Ammon's horn (tissue), 1 donor: Measurements from ENCODE around the gene ARNT2.
A peak's percentile ranks its signal among the peaks of the same experiment; 100 is the strongest.

Source experiments
- DNase-seq: peaks from one replicate; pipeline ENCODE4 v3.0.0-alpha.2; 2016; ENCODE audit warnings: low spot score

Gene ARNT2

GRCh38 chr15:80557441-80558234 is 153.5 kb downstream of the ARNT2 start:
- DNase-seq, result no peak

GRCh38 chr15:80558631-80559319 is 154.6 kb downstream of the ARNT2 start:
- no peak for DNase-seq

GRCh38 chr15:80559320-80559693 is 155.1 kb downstream of the ARNT2 start:
- no peak for DNase-seq

- no peak for DNase-seq
Measured at GRCh38 chr15:80559761-80560160, 155.6 kb downstream of the ARNT2 start.

GRCh38 chr15:80560601-80561400 is 156.6 kb downstream of the ARNT2 start:
- DNase-seq, result no peak

GRCh38 chr15:80561500-80561899 is 157.3 kb downstream of the ARNT2 start:
- DNase-seq, result no peak

GRCh38 chr15:80562033-80562432 is 157.9 kb downstream of the ARNT2 start:
- DNase-seq, result no peak

GRCh38 chr15:80562846-80563245 is 158.7 kb downstream of the ARNT2 start:
- no peak for DNase-seq

GRCh38 chr15:80563372-80563997 is 159.3 kb downstream of the ARNT2 start:
- no peak for DNase-seq

- DNase-seq, result no peak
Measured at GRCh38 chr15:80564056-80564455, 159.9 kb downstream of the ARNT2 start.

GRCh38 chr15:80565398-80565797 is 161.2 kb downstream of the ARNT2 start:
- DNase-seq, result no peak

GRCh38 chr15:80565988-80566387 is 161.8 kb downstream of the ARNT2 start:
- no peak for DNase-seq

GRCh38 chr15:80567721-80568157 is 163.6 kb downstream of the ARNT2 start:
- DNase-seq, result peak; percentile 83

- DNase-seq, result no peak
Measured at GRCh38 chr15:80568298-80568697, 164.1 kb downstream of the ARNT2 start.

- no peak for DNase-seq
Measured at GRCh38 chr15:80568876-80569605, 164.9 kb downstream of the ARNT2 start.

- DNase-seq, result no peak
Measured at GRCh38 chr15:80569656-80570055, 165.5 kb downstream of the ARNT2 start.

- DNase-seq, result no peak
Measured at GRCh38 chr15:80570553-80570952, 166.4 kb downstream of the ARNT2 start.

- no peak for DNase-seq
Measured at GRCh38 chr15:80572337-80572736, 168.2 kb downstream of the ARNT2 start.

- no peak for DNase-seq
Measured at GRCh38 chr15:80573606-80574005, 169.4 kb downstream of the ARNT2 start.

- DNase-seq, result no peak
Measured at GRCh38 chr15:80574590-80574989, 170.4 kb downstream of the ARNT2 start.

GRCh38 chr15:80576519-80577090 is 172.4 kb downstream of the ARNT2 start:
- DNase-seq, result no peak
